Adipocyte (in vitro differentiated cells): Measurements from ENCODE around the gene GIGYF1.
"Not testable (repeated sequence)": the region's sequence is repeated elsewhere in the genome, so short reads cannot be mapped to it uniquely, and the experiment has no call there.

Experiments used
- DNase-seq: peaks from one replicate; pipeline ENCODE4 v3.0.0-alpha.2; 2015; ENCODE audit warnings: low read depth
- H3K27me3 ChIP-seq: replicated peaks from 2 replicates; pipeline ENCODE4 v1.7.0; 2013; ENCODE audit warnings: mild to moderate bottlenecking, low read length, moderate library complexity; ENCODE audit not compliant: control insufficient read depth, insufficient read depth
- H3K36me3 ChIP-seq: 2 replicates; pipeline ENCODE4 v1.7.0; 2013; ENCODE audit warnings: low read length, mild to moderate bottlenecking, moderate library complexity; ENCODE audit not compliant: control insufficient read depth, insufficient read depth, severe bottlenecking
- H3K4me1 ChIP-seq: 2 replicates; pipeline ENCODE4 v1.7.0; 2013; ENCODE audit warnings: mild to moderate bottlenecking, low read length, moderate library complexity; ENCODE audit not compliant: control insufficient read depth, insufficient read depth
- H3K4me3 ChIP-seq: 2 replicates; pipeline ENCODE4 v1.7.0; 2013; ENCODE audit warnings: mild to moderate bottlenecking, low read length, moderate library complexity
- H3K9ac ChIP-seq: 2 replicates; pipeline ENCODE4 v1.7.0; 2013; ENCODE audit warnings: mild to moderate bottlenecking, low read length, moderate library complexity
- H3K9me3 ChIP-seq: 2 replicates; pipeline ENCODE4 v1.7.0; 2013; ENCODE audit warnings: mild to moderate bottlenecking, low read length, moderate library complexity; ENCODE audit not compliant: control insufficient read depth

The GIGYF1 gene

GRCh38 chr7:100705753-100706671 lies 12.0 kb upstream of the GIGYF1 start, which contains the start of gene POP7:
Gene POP7, plus strand, starts transcription at chr7:100706121. Its CDS starts 710 bp downstream, at chr7:100706831.
- H3K9ac ChIP-seq = peak within 1 kb of the TSS; percentile 98
- H3K4me3 ChIP-seq = peak within 1 kb of the TSS; percentile 97
- H3K36me3 ChIP-seq = no peaks in the 10 kb centered on the region
- H3K27me3 ChIP-seq = no peaks in the 10 kb centered on the region
- DNase-seq = peak; percentile 99
- peaks cover 10% of the 10 kb centered on the region for H3K4me1 ChIP-seq
- no peaks in the 10 kb centered on the region for H3K9me3 ChIP-seq

DNA sequence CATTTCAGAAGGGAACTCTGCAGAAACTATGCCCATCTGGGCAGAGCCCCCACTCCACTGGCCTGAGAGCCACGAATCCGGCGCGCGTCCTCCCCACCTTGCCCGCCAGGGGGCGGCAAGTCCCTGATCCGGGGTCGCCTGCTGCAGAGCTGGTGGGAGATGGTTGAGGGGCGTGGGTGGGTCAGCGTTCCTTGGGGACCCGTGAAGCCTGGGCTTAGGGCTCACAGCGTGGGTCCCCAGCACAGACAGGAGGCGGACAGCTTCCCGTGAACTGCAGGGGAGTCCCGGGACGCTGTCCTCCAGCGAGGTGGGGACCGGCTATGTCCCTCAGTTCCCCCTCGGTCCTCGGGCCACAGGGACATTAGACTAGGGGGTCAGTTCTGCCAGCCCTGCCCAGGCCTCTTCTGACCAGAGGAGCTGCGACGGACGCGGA lies 11.3 kb upstream of the GIGYF1 start:
- Histone ChIP-seq H3K27me3 (peaks cover 2% of the 10 kb centered on the region), H3K9ac (peak overlapping the region; percentile 98), H3K4me1 (peaks cover 10% of the 10 kb centered on the region), H3K36me3 (no peaks in the 10 kb centered on the region), H3K9me3 (no peaks in the 10 kb centered on the region), H3K4me3 (peak overlapping the region; percentile 97)
- DNase-seq = peak; percentile 87

DNA sequence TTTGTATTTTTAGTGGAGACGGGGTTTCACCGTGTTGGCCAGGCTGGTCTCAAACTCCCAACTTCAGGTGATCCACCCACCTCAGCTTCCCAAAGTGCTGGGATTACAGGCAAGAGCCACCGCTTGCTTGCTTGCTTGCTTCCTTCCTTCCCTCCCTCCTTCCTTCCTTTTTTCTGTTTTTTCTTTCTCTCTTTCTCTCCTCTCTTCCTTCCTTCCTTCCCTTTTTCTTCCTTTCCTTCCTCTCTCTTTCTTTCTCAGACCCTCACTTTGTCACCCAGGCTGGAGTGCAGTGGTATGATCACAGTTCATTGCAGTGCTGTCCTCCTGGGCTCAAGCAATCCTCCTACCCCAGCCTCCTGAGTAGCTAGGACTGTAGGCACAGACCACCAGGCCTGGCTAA lies 7.0 kb upstream of the GIGYF1 start:
- not testable (repeated sequence) for DNase-seq, H3K9ac ChIP-seq, H3K4me3 ChIP-seq, H3K27me3 ChIP-seq, H3K9me3 ChIP-seq, H3K36me3 ChIP-seq, H3K4me1 ChIP-seq

DNA sequence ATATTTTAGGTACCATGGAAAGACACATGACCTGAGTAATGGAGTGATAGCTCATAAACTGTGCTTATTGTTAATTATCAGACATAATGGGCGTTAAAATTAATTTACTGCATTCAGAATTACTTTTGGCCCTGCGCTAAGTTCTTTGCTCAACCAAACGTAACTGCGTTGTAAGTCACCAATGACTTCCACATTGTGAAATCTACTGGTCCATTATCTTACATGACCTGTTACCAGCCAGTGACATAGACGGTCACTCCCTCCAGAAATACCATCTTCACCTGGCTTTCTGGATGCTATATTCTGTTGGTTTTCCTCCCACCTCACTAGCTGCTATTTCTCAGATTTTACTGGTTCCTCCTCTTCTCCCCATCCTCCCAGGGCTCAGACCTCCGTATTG lies 5.0 kb upstream of the GIGYF1 start:
- Histone ChIP-seq H3K27me3 (peaks cover 9% of the 10 kb centered on the region), H3K4me3 (no peak overlapping the region), H3K9ac (no peak overlapping the region), H3K4me1 (no peaks in the 10 kb centered on the region), H3K36me3 (no peaks in the 10 kb centered on the region), H3K9me3 (no peaks in the 10 kb centered on the region)
- no peak for DNase-seq

- Histone ChIP-seq H3K4me1 (peaks cover 17% of the 10 kb centered on the region), H3K36me3 (no peaks in the 10 kb centered on the region), H3K4me3 (no peak overlapping the region), H3K9me3 (no peaks in the 10 kb centered on the region), H3K9ac (no peak overlapping the region), H3K27me3 (peaks cover 9% of the 10 kb centered on the region)
- no peak for DNase-seq
These were observed 2.1 kb upstream of the GIGYF1 start for GRCh38 chr7:100696123-100696521.

DNA sequence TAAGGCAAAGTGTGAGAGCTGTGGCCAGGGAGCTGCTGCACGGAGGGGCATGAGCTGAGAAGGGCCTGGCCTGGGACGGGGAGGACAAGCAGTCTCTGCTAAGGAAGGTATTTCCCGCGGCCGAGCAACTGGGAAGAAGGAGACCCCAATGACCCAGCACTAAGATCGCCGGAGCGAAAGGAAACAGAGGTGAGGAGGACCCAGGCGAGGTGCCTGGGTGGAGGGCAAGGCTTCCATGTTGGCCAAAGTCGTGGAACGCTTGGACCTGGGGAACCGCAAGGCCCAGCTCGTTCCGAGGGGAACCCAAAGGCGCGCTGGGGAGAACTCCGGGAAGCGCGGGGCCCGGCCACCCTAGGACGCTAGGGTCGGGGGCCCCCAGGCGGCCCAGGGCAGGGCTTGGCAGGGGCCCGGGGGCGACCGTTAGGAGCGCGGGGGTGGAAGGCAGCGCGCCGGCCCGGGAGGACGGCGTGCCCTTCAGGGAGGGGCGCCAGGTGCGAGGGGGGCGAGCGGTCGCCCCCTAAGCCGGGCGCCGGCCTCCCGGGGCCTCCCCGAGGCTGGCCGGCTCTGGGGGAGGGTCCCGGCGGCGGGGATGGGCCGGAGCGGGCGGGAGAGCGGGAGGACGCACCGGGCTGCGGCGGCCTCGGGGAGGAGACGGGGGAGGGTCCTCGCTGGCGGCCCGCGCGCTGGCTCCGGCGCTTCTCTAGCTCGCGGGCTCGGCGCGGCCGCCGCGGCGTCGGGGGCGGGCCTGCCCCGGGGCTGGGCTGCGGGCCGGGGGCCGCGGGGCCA lies 545 bp downstream of the GIGYF1 start:
- H3K9ac ChIP-seq = peak overlapping the region; percentile 91
- no peaks in the 10 kb centered on the region for H3K9me3 ChIP-seq
- H3K4me1 ChIP-seq = peaks cover 23% of the 10 kb centered on the region
- DNase-seq = peak; percentile 57
- H3K36me3 ChIP-seq = no peaks in the 10 kb centered on the region
- H3K27me3 ChIP-seq = no peaks in the 10 kb centered on the region
- H3K4me3 ChIP-seq = peak overlapping the region; percentile 90

DNA sequence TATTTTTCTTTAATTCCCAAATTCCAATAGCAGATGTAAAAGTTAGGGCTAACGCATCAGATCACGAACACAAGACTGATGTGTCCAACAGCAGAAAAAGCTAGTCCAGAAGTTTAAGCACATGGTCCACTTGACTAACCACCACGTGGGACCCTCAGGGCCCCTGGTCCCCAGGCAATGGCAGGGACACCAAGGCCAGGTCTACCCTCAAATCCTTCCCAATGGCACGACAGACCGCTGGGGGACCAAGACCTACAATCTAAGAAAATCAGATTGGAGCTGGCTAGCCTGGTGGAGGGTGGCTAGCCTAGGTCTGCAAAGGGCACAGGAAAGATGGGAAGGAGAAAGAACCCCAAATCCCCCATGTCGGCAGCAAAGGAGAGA lies 1.5 kb downstream of the GIGYF1 start:
- H3K4me3 ChIP-seq = peak overlapping the region; percentile 90
- DNase-seq = no peak
- H3K4me1 ChIP-seq = peaks cover 30% of the 10 kb centered on the region
- peaks cover 3% of the 10 kb centered on the region for H3K36me3 ChIP-seq
- H3K9me3 ChIP-seq = no peaks in the 10 kb centered on the region
- H3K27me3 ChIP-seq = no peaks in the 10 kb centered on the region
- H3K9ac ChIP-seq = peak overlapping the region; percentile 91

DNA sequence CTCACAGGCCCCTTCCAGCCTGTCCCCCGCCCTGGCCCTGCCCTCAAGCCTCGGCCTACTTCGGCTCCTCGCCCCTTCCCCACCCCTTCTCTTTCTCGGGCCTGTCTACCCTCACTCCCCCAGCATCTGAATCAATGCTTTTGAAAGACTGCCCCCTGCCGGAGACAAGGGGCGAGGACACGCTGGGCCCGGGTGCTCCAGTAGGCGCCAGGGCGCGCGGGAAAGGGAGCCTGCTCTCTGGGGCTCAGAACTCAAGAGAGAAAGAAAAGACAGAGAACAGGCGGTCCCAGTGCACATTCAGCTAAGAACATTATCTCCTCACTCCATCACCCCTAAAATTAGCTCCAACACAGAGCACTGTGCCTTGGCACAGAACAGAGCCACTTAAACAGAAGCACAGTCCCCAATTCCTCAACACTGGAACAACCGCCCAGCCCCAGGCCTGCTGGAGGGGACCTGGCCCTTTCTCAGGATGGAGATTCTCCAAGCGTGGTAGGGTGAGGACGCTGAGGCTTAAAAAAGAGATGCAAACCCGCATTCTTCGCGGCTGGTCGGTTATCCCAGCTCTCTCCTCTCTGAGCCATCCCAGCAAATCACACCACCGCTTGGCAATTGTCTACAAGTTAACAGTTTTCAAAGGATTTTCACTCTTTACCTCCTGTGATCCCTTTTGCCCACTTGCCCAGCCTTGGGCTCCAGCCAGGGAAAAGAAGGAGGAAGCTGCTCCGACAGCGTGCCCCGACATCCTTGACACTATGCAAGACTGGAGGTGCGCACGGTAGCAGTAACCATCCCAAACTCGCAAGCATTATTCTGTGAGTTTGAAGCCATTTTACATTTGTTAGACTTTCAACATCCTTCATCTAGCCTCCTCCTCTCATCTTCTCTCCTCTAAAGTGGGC lies 2.1 kb downstream of the GIGYF1 start:
- Histone ChIP-seq H3K27me3 (no peaks in the 10 kb centered on the region), H3K9me3 (no peaks in the 10 kb centered on the region), H3K4me3 (peak overlapping the region; percentile 90), H3K4me1 (peaks cover 30% of the 10 kb centered on the region), H3K9ac (peak overlapping the region; percentile 91), H3K36me3 (peaks cover 7% of the 10 kb centered on the region)
- DNase-seq = peak; percentile 93

DNA sequence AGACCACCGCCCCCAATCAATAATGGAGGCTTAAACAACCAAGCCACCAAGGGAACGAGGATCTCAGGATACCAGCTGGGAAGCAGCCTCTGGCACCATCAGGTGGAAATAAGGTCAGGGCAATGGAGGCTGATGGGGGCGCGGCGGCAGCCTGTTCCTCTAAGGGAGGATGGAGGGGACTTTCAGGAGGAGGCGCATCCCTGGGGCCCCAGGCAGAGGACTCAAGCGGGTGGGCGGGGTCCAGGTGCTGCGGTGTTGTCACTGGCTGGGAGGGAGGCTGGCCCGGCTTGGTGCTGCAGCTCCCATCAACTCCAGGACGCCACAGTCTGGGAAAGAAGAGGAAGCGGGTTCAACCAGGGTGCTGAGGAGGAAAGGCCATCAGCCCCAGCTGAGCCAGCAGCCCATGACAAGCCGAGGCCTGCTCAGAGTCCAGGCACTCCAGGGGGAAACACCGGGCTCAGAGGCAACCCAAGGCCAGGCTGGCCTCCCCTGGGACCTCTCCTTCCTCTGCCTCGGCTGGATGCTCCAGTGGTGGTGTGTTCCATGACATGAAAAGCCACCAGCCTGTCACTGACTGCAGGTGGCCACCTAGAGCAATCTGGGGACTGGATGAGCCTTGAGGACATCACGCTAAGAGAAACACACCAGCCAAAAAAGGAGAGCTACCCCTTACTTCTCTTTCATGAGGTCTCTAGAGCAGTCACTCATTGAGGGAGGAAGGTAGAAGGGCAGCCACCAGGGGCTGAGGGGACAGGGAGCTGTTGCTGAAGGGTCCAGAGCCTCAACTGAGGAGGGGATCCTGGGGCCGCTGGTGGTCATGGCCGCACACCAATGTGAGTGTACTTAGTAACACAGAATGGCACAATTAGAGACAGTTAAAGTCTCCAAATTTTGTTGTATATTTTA lies 4.6 kb downstream of the GIGYF1 start:
- H3K9ac ChIP-seq = no peak overlapping the region
- no peak for DNase-seq
- no peaks in the 10 kb centered on the region for H3K9me3 ChIP-seq
- peaks cover 30% of the 10 kb centered on the region for H3K4me1 ChIP-seq
- no peak overlapping the region for H3K4me3 ChIP-seq
- peaks cover 29% of the 10 kb centered on the region for H3K36me3 ChIP-seq
- no peaks in the 10 kb centered on the region for H3K27me3 ChIP-seq

DNA sequence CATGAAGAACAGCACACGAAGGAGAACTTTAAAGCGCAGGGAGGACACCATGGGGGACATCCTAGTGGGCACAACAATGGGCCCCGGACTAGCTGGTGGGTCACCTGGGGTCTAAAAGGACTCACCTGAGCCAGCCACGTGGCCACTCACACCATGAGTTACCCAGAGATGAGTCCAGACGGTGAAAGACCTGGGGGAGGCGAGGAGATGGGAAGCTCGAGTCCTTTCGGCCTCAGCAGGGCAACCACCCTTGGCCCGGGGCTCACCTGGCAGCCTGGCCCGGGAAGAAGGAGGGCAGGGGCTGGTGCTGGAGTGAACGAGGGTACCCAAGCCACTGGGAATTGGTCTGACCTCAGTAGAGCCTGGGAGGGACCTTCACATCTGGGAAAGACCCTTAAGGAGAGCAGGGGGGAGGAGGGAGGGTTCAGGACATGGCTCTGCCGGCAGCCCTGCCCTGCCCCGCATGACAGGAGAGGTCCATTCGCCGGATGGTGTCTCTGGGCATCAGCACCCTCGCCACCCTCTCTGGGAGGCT lies 5.7 kb downstream of the GIGYF1 start:
- Histone ChIP-seq H3K27me3 (no peaks in the 10 kb centered on the region), H3K4me1 (peaks cover 30% of the 10 kb centered on the region), H3K4me3 (no peak overlapping the region), H3K9me3 (no peaks in the 10 kb centered on the region), H3K9ac (peak overlapping the region; percentile 29), H3K36me3 (peaks cover 37% of the 10 kb centered on the region)
- DNase-seq = no peak
